Thyroid gland (tissue), 4 donors: Measurements from ENCODE around the gene GPRC5D. TPM values are rescaled to one million over a fixed set of nuclear protein-coding genes. Genes with fewer than 3 reads are reported as not detected.

Experiments
- DNase-seq, 2 donors: peaks; one replicate each; pipeline ENCODE4 v3.0.0-alpha.2; 2019
- H3K27ac ChIP-seq, 3 donors: fragments of 200-600 bp; sonication (generic); 1 replicate in 2 of 3; 2 replicates in 1 of 3; pipeline ENCODE4 v1.5.1; 2016 to 2019; ENCODE audit warnings: mild to moderate bottlenecking in 1 of 3, moderate library complexity in 1 of 3
- H3K27me3 ChIP-seq: fragments of 200-600 bp; sonication (generic); one replicate; pipeline ENCODE4 v1.5.1; 2019
- H3K36me3 ChIP-seq, 2 donors: fragments of 200-600 bp; sonication (generic); one replicate each; pipeline ENCODE4 v1.5.1; 2016 to 2019
- H3K4me1 ChIP-seq, 2 donors: fragments of 200-600 bp; sonication (generic); one replicate each; pipeline ENCODE4 v1.5.1; 2017 to 2019
- H3K4me3 ChIP-seq, 3 donors: fragments of 200-600 bp; sonication (generic); replicated peaks in 1 of 3; 1 replicate in 2 of 3; 2 replicates in 1 of 3; pipeline ENCODE4 v1.5.1; 2016; ENCODE audit warnings: mild to moderate bottlenecking in 1 of 3
- H3K9me3 ChIP-seq: fragments of 200-600 bp; sonication (generic); one replicate; pipeline ENCODE4 v1.5.1; 2017
- POLR2A ChIP-seq, 2 donors: fragments of 450-650 bp; IDR thresholded peaks; one replicate each; pipeline ENCODE4 v1.6.1; 2017; ENCODE audit warnings: antibody characterized with exemption in 2 of 2, mild to moderate bottlenecking in 2 of 2, moderate library complexity in 1 of 2
- WGBS, 2 donors: methylation state at CpG; one replicate each; pipeline ENCODE4 v1.1.5; 2017; 5-methylcytosine and 5-hydroxymethylcytosine counted together
- intact Hi-C: fragments of 100-400 bp; cut with DNase I; formaldehyde crosslinking; loops from one replicate; pipeline ENCODE4 v1.15.1; 2023
- total RNA-seq, 4 donors: library from RNA; depleted of rRNA; stranded (reverse); fragments of >200 nt; gene quantifications; one replicate each; pipeline ENCODE4 v1.2.3, GENCODE V29; 2016
- TF ChIP-seq, protein P1 (sequence below), 6 experiments: fragments of 200-600 bp in 3 of 6; fragments of 450-650 bp in 3 of 6; sonication (generic) in 3 of 6; IDR thresholded peaks; one replicate each; pipeline ENCODE4 v1.5.1; 2016 to 2019; ENCODE audit warnings: antibody characterized with exemption in 6 of 6, mild to moderate bottlenecking in 2 of 6, inconsistent platforms in 1 of 6, moderate library complexity in 1 of 6

GPRC5D gene
- total RNA-seq, 4 donors from 2014 or later: not detected

DNA sequence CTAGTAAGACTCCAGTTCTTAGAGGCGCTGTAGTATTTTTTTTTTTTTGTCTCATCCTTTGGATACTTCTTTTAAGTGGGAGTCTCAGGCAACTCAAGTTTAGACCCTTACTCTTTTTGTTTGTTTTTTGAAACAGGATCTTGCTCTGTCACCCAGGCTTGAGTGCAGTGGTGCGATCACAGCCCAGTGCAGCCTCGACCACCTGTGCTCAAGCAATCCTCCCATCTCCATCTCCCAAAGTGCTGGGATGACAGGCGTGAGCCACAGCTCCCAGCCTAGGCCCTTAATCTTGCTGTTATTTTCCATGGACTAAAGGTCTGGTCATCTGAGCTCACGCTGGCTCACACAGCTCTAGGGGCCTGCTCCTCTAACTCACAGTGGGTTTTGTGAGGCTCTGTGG, 39.3 kb downstream of the GPRC5D start:
- H3K27ac ChIP-seq: no peak overlapping the region
- peaks cover 31 to 34% of the 10 kb centered on the region in 2 donors for H3K36me3 ChIP-seq
- no peaks in the 10 kb centered on the region for H3K27me3 ChIP-seq
- intact Hi-C loops: loop anchor here (10.0 kb wide), 3 partner anchors 128 to 322 kb away; partner anchors contain the start of gene APOLD1
- TF ChIP-seq POLR2A (IDR thresholded peaks at IDR 0.05): no peak
- TF ChIP-seq, protein P1, sequence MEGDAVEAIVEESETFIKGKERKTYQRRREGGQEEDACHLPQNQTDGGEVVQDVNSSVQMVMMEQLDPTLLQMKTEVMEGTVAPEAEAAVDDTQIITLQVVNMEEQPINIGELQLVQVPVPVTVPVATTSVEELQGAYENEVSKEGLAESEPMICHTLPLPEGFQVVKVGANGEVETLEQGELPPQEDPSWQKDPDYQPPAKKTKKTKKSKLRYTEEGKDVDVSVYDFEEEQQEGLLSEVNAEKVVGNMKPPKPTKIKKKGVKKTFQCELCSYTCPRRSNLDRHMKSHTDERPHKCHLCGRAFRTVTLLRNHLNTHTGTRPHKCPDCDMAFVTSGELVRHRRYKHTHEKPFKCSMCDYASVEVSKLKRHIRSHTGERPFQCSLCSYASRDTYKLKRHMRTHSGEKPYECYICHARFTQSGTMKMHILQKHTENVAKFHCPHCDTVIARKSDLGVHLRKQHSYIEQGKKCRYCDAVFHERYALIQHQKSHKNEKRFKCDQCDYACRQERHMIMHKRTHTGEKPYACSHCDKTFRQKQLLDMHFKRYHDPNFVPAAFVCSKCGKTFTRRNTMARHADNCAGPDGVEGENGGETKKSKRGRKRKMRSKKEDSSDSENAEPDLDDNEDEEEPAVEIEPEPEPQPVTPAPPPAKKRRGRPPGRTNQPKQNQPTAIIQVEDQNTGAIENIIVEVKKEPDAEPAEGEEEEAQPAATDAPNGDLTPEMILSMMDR (IDR thresholded peaks at IDR 0.05): no peak
- peaks cover 0 to 28% of the 10 kb centered on the region in 2 donors for H3K4me1 ChIP-seq
- 86 to 89% methylated on average over 5 of the region's 5 CpGs for WGBS, 2 donors
- H3K4me3 ChIP-seq: no peak overlapping the region
- H3K9me3 ChIP-seq: no peaks in the 10 kb centered on the region
- no peak for DNase-seq

DNA sequence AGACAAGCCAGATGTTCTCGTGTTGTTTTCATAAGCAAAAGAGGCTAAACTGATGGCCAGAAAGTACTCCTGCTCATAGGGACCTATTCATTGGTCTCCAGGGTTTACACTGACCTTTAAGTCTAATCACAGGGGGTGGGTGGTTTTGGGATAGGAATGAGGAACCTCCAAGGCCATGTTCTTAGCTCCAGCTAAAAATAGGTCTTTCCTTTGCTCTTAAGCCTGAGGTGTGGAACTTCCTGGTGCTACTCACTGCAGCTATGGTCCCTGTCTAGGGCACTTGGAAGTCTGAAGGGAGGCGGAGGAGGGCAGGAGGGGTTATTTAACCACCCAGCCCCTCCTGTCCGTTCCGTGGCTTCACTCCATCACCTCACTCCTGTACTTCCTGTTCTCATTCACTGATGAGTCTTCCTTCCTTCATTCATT, 42.0 kb downstream of the GPRC5D start:
- DNase-seq: no peak
- Histone ChIP-seq H3K36me3 (peaks cover 31 to 33% of the 10 kb centered on the region in 2 donors), H3K4me3 (no peak overlapping the region), H3K27ac (peak overlapping the region in 1 of 3 donors; percentile 28), H3K4me1 (peaks cover 0 to 18% of the 10 kb centered on the region in 2 donors), H3K27me3 (no peaks in the 10 kb centered on the region), H3K9me3 (no peaks in the 10 kb centered on the region)
- TF ChIP-seq POLR2A (IDR thresholded peaks at IDR 0.05): no peak
- TF ChIP-seq, protein P1 (IDR thresholded peaks at IDR 0.05): no peak
- 57 to 70% methylated on average over 4 of the region's 4 CpGs for WGBS, 2 donors
- intact Hi-C loops: loop anchor here (10.0 kb wide), 3 partner anchors 125 to 325 kb away; partner anchors contain the start of gene APOLD1

DNA sequence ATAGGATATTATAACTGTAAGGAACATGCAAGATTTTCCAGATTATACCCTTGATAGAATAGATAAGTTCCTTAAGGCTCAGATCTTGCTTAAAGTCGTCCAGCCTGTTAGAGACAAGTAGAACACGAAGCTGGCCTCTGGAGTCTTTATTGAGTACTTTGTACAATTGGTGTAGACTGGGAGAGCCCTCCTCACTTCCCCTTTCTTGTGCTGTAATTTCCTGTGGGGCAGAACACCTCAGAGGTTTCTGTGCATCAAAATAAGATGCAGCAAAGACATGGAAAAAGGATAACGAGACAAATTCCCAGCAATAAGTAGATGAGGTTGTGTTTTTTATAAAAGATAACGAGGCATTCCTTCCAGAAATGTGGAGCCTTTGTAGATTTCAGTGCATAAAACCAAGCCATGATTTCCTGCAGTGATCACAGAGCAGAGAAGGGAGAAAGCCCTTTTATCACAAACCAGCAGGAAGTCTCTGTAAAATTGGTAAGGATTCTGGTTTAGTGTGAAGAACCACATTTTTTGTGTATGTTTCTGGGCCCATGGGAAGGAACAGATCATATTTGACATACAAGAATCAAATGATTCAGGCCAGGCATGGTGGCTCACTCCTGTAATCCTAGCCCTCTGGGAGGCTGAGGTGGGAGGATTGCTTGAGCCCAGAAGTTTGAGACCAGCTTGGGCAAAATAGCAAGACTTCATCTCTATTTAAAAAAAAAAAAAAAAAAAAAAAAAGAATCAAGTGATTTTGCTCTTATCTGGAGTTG, 42.6 kb downstream of the GPRC5D start:
- H3K4me3 ChIP-seq: no peak overlapping the region
- intact Hi-C loops: no loop called here
- peak overlapping the region in 1 of 3 donors; percentile 28 for H3K27ac ChIP-seq
- H3K9me3 ChIP-seq: no peaks in the 10 kb centered on the region
- no peaks in the 10 kb centered on the region for H3K27me3 ChIP-seq
- no peak for TF ChIP-seq POLR2A (IDR thresholded peaks at IDR 0.05)
- TF ChIP-seq, protein P1 (IDR thresholded peaks at IDR 0.05): no peak
- peaks cover 31 to 33% of the 10 kb centered on the region in 2 donors for H3K36me3 ChIP-seq
- 65 to 71% methylated on average over 4 of the region's 4 CpGs for WGBS, 2 donors
- H3K4me1 ChIP-seq: peaks cover 0 to 18% of the 10 kb centered on the region in 2 donors
- DNase-seq: no peak

DNA sequence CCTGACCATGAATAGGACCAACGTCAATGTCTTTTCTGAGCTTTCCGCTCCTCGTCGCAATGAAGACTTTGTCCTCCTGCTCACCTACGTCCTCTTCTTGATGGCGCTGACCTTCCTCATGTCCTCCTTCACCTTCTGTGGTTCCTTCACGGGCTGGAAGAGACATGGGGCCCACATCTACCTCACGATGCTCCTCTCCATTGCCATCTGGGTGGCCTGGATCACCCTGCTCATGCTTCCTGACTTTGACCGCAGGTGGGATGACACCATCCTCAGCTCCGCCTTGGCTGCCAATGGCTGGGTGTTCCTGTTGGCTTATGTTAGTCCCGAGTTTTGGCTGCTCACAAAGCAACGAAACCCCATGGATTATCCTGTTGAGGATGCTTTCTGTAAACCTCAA, 43.3 kb downstream of the GPRC5D start:
- peaks cover 26 to 31% of the 10 kb centered on the region in 2 donors for H3K36me3 ChIP-seq
- H3K4me1 ChIP-seq: peaks cover 0 to 19% of the 10 kb centered on the region in 2 donors
- no peaks in the 10 kb centered on the region for H3K9me3 ChIP-seq
- H3K27me3 ChIP-seq: no peaks in the 10 kb centered on the region
- intact Hi-C loops: no loop called here
- WGBS, 2 donors: 93 to 95% methylated on average over 12 of the region's 12 CpGs
- TF ChIP-seq, protein P1 (IDR thresholded peaks at IDR 0.05): no peak
- no peak for TF ChIP-seq POLR2A (IDR thresholded peaks at IDR 0.05)
- H3K4me3 ChIP-seq: no peak overlapping the region
- no peak for DNase-seq
- no peak overlapping the region for H3K27ac ChIP-seq

DNA sequence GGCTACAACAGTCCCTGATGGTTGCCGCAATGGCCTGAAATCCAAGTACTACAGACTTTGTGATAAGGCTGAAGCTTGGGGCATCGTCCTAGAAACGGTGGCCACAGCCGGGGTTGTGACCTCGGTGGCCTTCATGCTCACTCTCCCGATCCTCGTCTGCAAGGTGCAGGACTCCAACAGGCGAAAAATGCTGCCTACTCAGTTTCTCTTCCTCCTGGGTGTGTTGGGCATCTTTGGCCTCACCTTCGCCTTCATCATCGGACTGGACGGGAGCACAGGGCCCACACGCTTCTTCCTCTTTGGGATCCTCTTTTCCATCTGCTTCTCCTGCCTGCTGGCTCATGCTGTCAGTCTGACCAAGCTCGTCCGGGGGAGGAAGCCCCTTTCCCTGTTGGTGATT, 43.7 kb downstream of the GPRC5D start:
- intact Hi-C loops: no loop called here
- Histone ChIP-seq H3K27ac (no peak overlapping the region), H3K9me3 (no peaks in the 10 kb centered on the region), H3K27me3 (no peaks in the 10 kb centered on the region), H3K4me3 (no peak overlapping the region), H3K36me3 (peaks cover 21 to 26% of the 10 kb centered on the region in 2 donors), H3K4me1 (peaks cover 0 to 23% of the 10 kb centered on the region in 2 donors)
- 91 to 96% methylated on average over 14 of the region's 14 CpGs for WGBS, 2 donors
- DNase-seq: no peak
- TF ChIP-seq, protein P1 (IDR thresholded peaks at IDR 0.05): no peak
